Testis (tissue), 3 donors: Measurements from ENCODE around the gene BCO2. TPM values are rescaled to one million over a fixed set of nuclear protein-coding genes. Genes with fewer than 3 reads are reported as not detected.

ENCODE experiments used
- DNase-seq: peaks from one replicate; pipeline ENCODE4 v3.0.0-alpha.2; 2019
- H3K27ac ChIP-seq, 2 donors: fragments of 200-600 bp; sonication (generic); one replicate each; pipeline ENCODE4 v1.5.1; 2019
- H3K27me3 ChIP-seq: fragments of 200-600 bp; sonication (generic); one replicate; pipeline ENCODE4 v1.5.1; 2019
- H3K36me3 ChIP-seq: fragments of 200-600 bp; sonication (generic); one replicate; pipeline ENCODE4 v1.5.1; 2017; ENCODE audit warnings: low read depth; ENCODE audit errors: missing control alignments
- H3K4me1 ChIP-seq: fragments of 200-600 bp; sonication (generic); one replicate; pipeline ENCODE4 v1.5.1; 2019
- H3K4me3 ChIP-seq, 2 donors: fragments of 200-600 bp; sonication (generic); one replicate each; pipeline ENCODE4 v1.5.1; 2017 to 2019
- H3K9me3 ChIP-seq: fragments of 200-600 bp; sonication (generic); one replicate; pipeline ENCODE4 v1.5.1; 2017
- CTCF ChIP-seq, 3 experiments: fragments of 450-650 bp in 2 of 3; fragments of 200-600 bp in 1 of 3; sonication (generic) in 1 of 3; IDR thresholded peaks; one replicate each; pipeline ENCODE4 v1.5.1; 2016 to 2019; ENCODE audit warnings: antibody characterized with exemption in 3 of 3, mild to moderate bottlenecking in 2 of 3, moderate library complexity in 1 of 3
- POLR2A ChIP-seq: fragments of 450-650 bp; IDR thresholded peaks from one replicate; pipeline ENCODE4 v1.6.1; 2017; ENCODE audit warnings: antibody characterized with exemption, mild to moderate bottlenecking, moderate library complexity
- WGBS, 2 donors: methylation state at CpG; one replicate each; pipeline ENCODE4 v1.1.5; 2018; 5-methylcytosine and 5-hydroxymethylcytosine counted together
- intact Hi-C: fragments of 100-400 bp; cut with DNase I; formaldehyde crosslinking; loops from one replicate; pipeline ENCODE4 v1.15.1; 2023; ENCODE audit warnings: low total_unique reads
- polyA plus RNA-seq: library from polyadenylated mRNA; stranded (reverse); fragments of 350-450 nt; fragmentation: Illumina TruSeq; extraction: RNeasy Lipid Tissue Mini Kit (QIAGEN cat#74804); gene quantifications from one replicate; pipeline ENCODE4 v1.2.3, GENCODE V29; 2014; ENCODE audit warnings: low read depth, low replicate concordance; ENCODE audit not compliant: insufficient read depth
- total RNA-seq, 2 donors: library from RNA; depleted of rRNA; stranded (reverse); fragments of >200 nt; gene quantifications; one replicate each; pipeline ENCODE4 v1.2.3, GENCODE V29; 2016

BCO2 gene
- total and polyA plus RNA-seq, 3 donors from 2014 or later, result 10.2 to 11.0 (median 10.4) TPM

GRCh38 chr11:112229159-112229558 lies 53.8 kb downstream of the BCO2 start:
- no peaks in the 10 kb centered on the region for H3K36me3 ChIP-seq
- TF ChIP-seq POLR2A (no peak), CTCF (IDR thresholded peaks at IDR 0.05) (no peak)
- intact Hi-C loops, result no loop called here
- no peak overlapping the region for H3K27ac ChIP-seq
- no peaks in the 10 kb centered on the region for H3K27me3 ChIP-seq
- H3K4me1 ChIP-seq, result peaks cover 7% of the 10 kb centered on the region
- no peak overlapping the region for H3K4me3 ChIP-seq
- 93 to 97% methylated on average over 7 of the region's 7 CpGs for WGBS, 2 donors
- H3K9me3 ChIP-seq, result no peaks in the 10 kb centered on the region
- no peak for DNase-seq

- no peak for DNase-seq
- no peaks in the 10 kb centered on the region for H3K9me3 ChIP-seq
- H3K4me3 ChIP-seq, result no peak overlapping the region
- H3K27me3 ChIP-seq, result no peaks in the 10 kb centered on the region
- peaks cover 7% of the 10 kb centered on the region for H3K4me1 ChIP-seq
- intact Hi-C loops, result no loop called here
- WGBS, 2 donors, result 72 to 76% methylated on average over 3 of the region's 3 CpGs
- no peaks in the 10 kb centered on the region for H3K36me3 ChIP-seq
- TF ChIP-seq CTCF (IDR thresholded peaks at IDR 0.05) (no peak), POLR2A (no peak)
- H3K27ac ChIP-seq, result no peak overlapping the region
Observed at GRCh38 chr11:112229746-112230433, 54.6 kb downstream of the BCO2 start.

- no peak overlapping the region for H3K4me3 ChIP-seq
- intact Hi-C loops, result no loop called here
- WGBS, 2 donors, result 61 to 67% methylated on average over 2 of the region's 2 CpGs
- H3K9me3 ChIP-seq, result no peaks in the 10 kb centered on the region
- no peak for TF ChIP-seq CTCF (IDR thresholded peaks at IDR 0.05)
- no peak for TF ChIP-seq POLR2A
- H3K27ac ChIP-seq, result no peak overlapping the region
- DNase-seq, result no peak
- H3K36me3 ChIP-seq, result peaks cover 6% of the 10 kb centered on the region
- peaks cover 7% of the 10 kb centered on the region for H3K4me1 ChIP-seq
- no peaks in the 10 kb centered on the region for H3K27me3 ChIP-seq
Observed at GRCh38 chr11:112231952-112232351, 56.6 kb downstream of the BCO2 start.

GRCh38 chr11:112235750-112236390 lies 60.6 kb downstream of the BCO2 start:
- no peak for DNase-seq
- Histone ChIP-seq H3K27ac (no peak overlapping the region), H3K9me3 (no peaks in the 10 kb centered on the region), H3K4me3 (no peak overlapping the region), H3K4me1 (no peaks in the 10 kb centered on the region), H3K27me3 (no peaks in the 10 kb centered on the region), H3K36me3 (peaks cover 6% of the 10 kb centered on the region)
- intact Hi-C loops, result no loop called here
- TF ChIP-seq CTCF (IDR thresholded peaks at IDR 0.05) (no peak), POLR2A (no peak)
- WGBS, 2 donors, result 94 to 96% methylated on average over 8 of the region's 8 CpGs
